ENCODE measurements around the gene CDH13. TPM values are rescaled to one million over a fixed set of nuclear protein-coding genes. Genes with fewer than 3 reads are reported as not detected.

CDH13 gene
- total and polyA plus RNA-seq, 9 of the 15 experiments (the other 6 are each of a cell fraction or from before 2014, with no cell fraction given), result 0.03 TPM; not detected in 8

- TF ChIP-seq ZNF518B (CRISPR knock-in tag; IDR thresholded peaks at IDR 0.05) (no peak), MXI1 (IDR thresholded peaks at IDR 0.05; ENCODE audit: low read depth, low read length) (no peak), ZNF561 (CRISPR knock-in tag; conservative IDR thresholded peaks at IDR 0.05) (no peak)
These were observed 214.3 kb downstream of the CDH13 start (continued) for GRCh38 chr16:82841108-82841507.

GRCh38 chr16:82843606-82844271 is 217.0 kb downstream of the CDH13 start:
- WGBS (ENCODE audit: insufficient coverage, low coverage, missing lambda C conversion rate), result 4% methylated on average over 5 of the region's 5 CpGs
- TF ChIP-seq MTF1 (CRISPR knock-in tag; IDR thresholded peaks at IDR 0.05; ENCODE audit: borderline replicate concordance), result no peak
- TF ChIP-seq ELK3 (CRISPR knock-in tag; IDR thresholded peaks at IDR 0.05), result no peak
- TF ChIP-seq ZBTB34 (CRISPR knock-in tag; IDR thresholded peaks at IDR 0.05), result no peak
- TF ChIP-seq ATF4 (CRISPR knock-in tag; IDR thresholded peaks at IDR 0.05), result no peak

More at GRCh38 chr16:82843606-82844271, 217.0 kb downstream of the CDH13 start:
- no peaks in the 10 kb centered on the region for H3K36me3 ChIP-seq (ENCODE audit: control insufficient read depth, insufficient read depth, low read length)
- in situ Hi-C loops (cut with MboI), result no loop called here
- CTCF ChIA-PET (ENCODE audit: low intra/inter-chr PET ratio), result no interaction called here
- intact Hi-C loops (cut with micrococcal nuclease), result no loop called here
- H3K79me2 ChIP-seq (ENCODE audit: control insufficient read depth, insufficient read depth, low read length), result no peaks in the 10 kb centered on the region
- no peaks in the 10 kb centered on the region for H3K9me1 ChIP-seq (ENCODE audit: control insufficient read depth, insufficient read depth, low read length)
- no peak overlapping the region for H3K27ac ChIP-seq (ENCODE audit: extremely low read depth, low read depth, low read length)
- H3K27me3 ChIP-seq (ENCODE audit: control insufficient read depth in 2 of 2, insufficient read depth in 2 of 2, low read length in 2 of 2), result no peaks in the 10 kb centered on the region
- POLR2A ChIA-PET, result no interaction called here
- DNase-seq (ENCODE audit: extremely low read depth in 1 of 4, low spot score in 3 of 4), result no peak
- no peak overlapping the region for H3K4me3 ChIP-seq
- FAIRE-seq, result no peak
- H3K9me3 ChIP-seq (replicated peaks; ENCODE audit: control insufficient read depth, insufficient read depth, low read depth, low read length), result 0 out of 2 replicates have a peak, but pooled peaks cover 2% of the 10 kb centered on the region
- H3K4me1 ChIP-seq (replicated peaks in 1 of 2; ENCODE audit: control insufficient read depth in 2 of 2, insufficient read depth in 2 of 2, low read length in 2 of 2), result no peaks in the 10 kb centered on the region
- no peak for ATAC-seq
- no peaks in the 10 kb centered on the region for H4K20me1 ChIP-seq (replicated peaks; ENCODE audit: control insufficient read depth, insufficient read depth, low read length)
- H3K9ac ChIP-seq (ENCODE audit: insufficient read depth in 1 of 2, low read depth in 2 of 2, low read length in 2 of 2), result no peak overlapping the region
- no TSS peak for BruUV-seq (replicated peaks)
- no peak overlapping the region for H3K4me2 ChIP-seq (ENCODE audit: insufficient read depth, low read length)
- H2AFZ ChIP-seq (ENCODE audit: low read depth, low read length), result no peak overlapping the region

Data from K562 (cell line).